Heart left ventricle (tissue), 13 donors: ENCODE measurements around the gene OR14A16.

Experiments used
- POLR2A ChIP-seq, 2 donors: fragments of 450-650 bp; IDR thresholded peaks; one replicate each; pipeline ENCODE4 v1.6.1; 2017; ENCODE audit warnings: antibody characterized with exemption in 2 of 2, mild to moderate bottlenecking in 2 of 2, moderate library complexity in 2 of 2
- TF ChIP-seq, protein P1 (sequence below), 12 donors: fragments of 200-600 bp; sonication (generic) in 4 of 12; IDR thresholded peaks; one replicate each; pipeline versions ENCODE4 v1.5.0 to v1.8.0; 2018 to 2022; ENCODE audit warnings: antibody characterized with exemption in 12 of 12, mild to moderate bottlenecking in 5 of 12
- donor health status: ischemic (EF 13 %, LVEDD 7.1; RV severe dilation, severe dysfunction).
- donor health status: DM: no; HTN: yes; CAD: no.
- donor health status: DM: no; HTN: no; CAD: no.
- donor health status: ischemic (EF 25% LVEDD 6.9; RV normal size, moderate dysfunction).
- donor health status: ischemic (EF 25% LVEDD 5.7; RV mildly dilated, moderate dysfunction).
- donor health status: ischemic (EF 35%, LVEDD 5.7; RV mildly dilated, moderate dysfunction).
- donor health status: nonischemic (EF 11% LVEDD 7.7; RV severe dilation, severe dysfunction).
- donor health status: DM: yes; HTN: yes; CAD: no.
- donor health status: PGD.
- donor health status: ischemic (EF 29% LVEDD 5.4; RV normal size, mild dysfunction).
- donor health status: nonischemic (EF 23%, LVEDD 6.1; RV moderate dilation, normal function).

DNA sequence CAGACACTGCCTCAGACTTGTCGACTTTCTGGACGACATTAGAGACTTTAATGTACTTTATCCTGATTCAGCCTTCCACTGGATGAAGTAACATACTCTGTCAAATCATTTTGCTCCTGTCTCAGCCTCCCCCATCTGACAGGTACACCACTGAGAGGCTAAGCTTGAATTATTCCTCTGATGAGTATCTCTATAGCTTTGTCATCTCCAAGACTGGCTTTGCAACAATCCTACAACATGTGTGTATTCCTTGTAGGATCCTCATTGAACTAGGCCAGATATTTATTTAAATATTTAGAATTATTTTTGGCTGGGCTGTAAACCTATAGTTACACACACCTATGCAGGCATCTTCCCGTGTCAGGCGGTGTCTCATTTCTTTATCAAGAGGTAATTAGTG, 32.0 kb upstream of the OR14A16 start:
- TF ChIP-seq, protein P1, sequence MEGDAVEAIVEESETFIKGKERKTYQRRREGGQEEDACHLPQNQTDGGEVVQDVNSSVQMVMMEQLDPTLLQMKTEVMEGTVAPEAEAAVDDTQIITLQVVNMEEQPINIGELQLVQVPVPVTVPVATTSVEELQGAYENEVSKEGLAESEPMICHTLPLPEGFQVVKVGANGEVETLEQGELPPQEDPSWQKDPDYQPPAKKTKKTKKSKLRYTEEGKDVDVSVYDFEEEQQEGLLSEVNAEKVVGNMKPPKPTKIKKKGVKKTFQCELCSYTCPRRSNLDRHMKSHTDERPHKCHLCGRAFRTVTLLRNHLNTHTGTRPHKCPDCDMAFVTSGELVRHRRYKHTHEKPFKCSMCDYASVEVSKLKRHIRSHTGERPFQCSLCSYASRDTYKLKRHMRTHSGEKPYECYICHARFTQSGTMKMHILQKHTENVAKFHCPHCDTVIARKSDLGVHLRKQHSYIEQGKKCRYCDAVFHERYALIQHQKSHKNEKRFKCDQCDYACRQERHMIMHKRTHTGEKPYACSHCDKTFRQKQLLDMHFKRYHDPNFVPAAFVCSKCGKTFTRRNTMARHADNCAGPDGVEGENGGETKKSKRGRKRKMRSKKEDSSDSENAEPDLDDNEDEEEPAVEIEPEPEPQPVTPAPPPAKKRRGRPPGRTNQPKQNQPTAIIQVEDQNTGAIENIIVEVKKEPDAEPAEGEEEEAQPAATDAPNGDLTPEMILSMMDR (IDR thresholded peaks at IDR 0.05) = no peak
- no peak for TF ChIP-seq POLR2A (IDR thresholded peaks at IDR 0.05)
